HUES64 (cell line): ENCODE data around the gene MORC1.
"Not testable (repeated sequence)": the region's sequence is repeated elsewhere in the genome, so short reads cannot be mapped to it uniquely, and the experiment has no call there.

Experiments used
- H3K27ac ChIP-seq: 2 replicates; pipeline ENCODE4 v1.7.0; 2013; ENCODE audit warnings: low read depth, low read length, inconsistent platforms
- H3K27me3 ChIP-seq: 2 replicates; pipeline ENCODE4 v1.6.1; 2013; ENCODE audit warnings: mild to moderate bottlenecking, low read length; ENCODE audit not compliant: insufficient read depth
- H3K36me3 ChIP-seq: 2 replicates; pipeline ENCODE4 v1.6.1; 2013; ENCODE audit warnings: mild to moderate bottlenecking, low read length; ENCODE audit not compliant: insufficient read depth
- H3K4me1 ChIP-seq: 2 replicates; pipeline ENCODE4 v1.6.1; 2013; ENCODE audit warnings: mild to moderate bottlenecking, low read length, moderate library complexity; ENCODE audit not compliant: insufficient read depth
- H3K4me3 ChIP-seq: 2 replicates; pipeline ENCODE4 v1.5.1; 2013; ENCODE audit warnings: mild to moderate bottlenecking, low read length, moderate library complexity
- H3K9ac ChIP-seq: 2 replicates; pipeline ENCODE4 v1.6.1; 2013; ENCODE audit warnings: mild to moderate bottlenecking, low read depth, low read length
- H3K9me3 ChIP-seq: 2 replicates; pipeline ENCODE4 v1.6.1; 2013; ENCODE audit warnings: low read depth, low read length; ENCODE audit not compliant: insufficient read depth
- WGBS: fragments of 150-250, 120-280 bp; methylation state at CpG from one replicate; pipeline ENCODE4 v1.1.7; 2013; ENCODE audit warnings: missing lambda C conversion rate; 5-methylcytosine and 5-hydroxymethylcytosine counted together

The MORC1 gene

DNA sequence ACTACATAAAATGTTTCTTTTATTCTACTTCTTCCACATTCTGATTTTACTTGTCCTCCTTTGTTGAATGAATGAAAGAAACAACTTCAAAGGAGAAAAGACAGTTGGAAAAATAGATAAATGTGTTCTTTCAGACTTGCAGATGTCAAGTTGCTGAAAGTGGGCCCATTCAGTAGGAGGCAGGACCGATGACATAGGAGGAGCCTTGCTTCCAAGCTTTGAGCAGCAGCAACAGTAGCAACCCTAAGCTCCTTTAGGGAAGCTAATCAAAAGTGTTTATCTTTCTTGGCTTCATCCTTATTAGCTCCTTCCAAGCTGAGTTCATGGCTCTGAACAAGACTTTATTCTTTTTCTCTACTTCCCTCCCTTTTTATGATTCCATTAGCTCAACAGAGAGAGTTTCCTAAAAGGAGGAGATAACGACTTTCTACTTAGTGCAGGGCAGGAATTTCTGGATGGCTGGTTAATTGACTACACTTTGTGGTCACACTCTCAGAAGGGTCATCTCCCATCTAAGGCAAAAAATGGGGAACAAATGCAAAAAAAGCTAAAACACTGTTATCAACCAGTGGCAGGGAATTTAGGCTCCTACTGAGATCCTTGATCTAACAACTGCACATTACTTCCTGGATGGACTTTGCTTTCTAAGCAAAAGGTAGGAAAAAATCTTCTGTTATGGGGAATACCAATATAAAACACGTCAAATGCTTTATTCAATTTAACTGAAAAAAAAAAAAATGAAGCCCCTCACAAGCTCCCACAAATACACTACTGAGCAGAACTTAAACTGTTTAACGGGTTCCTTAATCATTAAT lies 4.8 kb downstream of the MORC1 start:
- no peaks in the 10 kb centered on the region for H3K9me3 ChIP-seq
- no peak overlapping the region for H3K9ac ChIP-seq
- H3K36me3 ChIP-seq, result no peaks in the 10 kb centered on the region
- no peaks in the 10 kb centered on the region for H3K4me1 ChIP-seq
- no peak overlapping the region for H3K27ac ChIP-seq
- no peak overlapping the region for H3K4me3 ChIP-seq
- WGBS, result 91% methylated on average over 4 of the region's 4 CpGs
- no peaks in the 10 kb centered on the region for H3K27me3 ChIP-seq

DNA sequence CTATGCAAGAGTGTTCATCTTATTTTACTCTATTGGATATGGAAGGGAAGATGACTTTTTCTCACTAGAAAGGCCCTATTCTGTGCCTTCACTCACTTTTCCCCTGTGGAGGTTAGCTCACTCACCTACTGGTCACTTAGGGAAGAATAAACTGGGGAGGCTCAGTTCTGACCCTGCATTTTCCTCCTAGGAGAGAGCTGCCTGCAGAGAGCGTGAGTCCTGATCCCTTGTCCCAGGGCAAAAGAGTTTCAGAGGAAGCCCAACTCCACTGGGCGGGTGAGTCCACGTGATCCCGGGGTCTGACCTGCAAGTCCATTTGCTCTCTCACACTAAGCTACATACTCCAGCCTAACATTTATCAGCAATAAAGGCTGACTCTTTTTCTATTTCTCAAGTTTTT lies 8.4 kb downstream of the MORC1 start:
- Histone ChIP-seq H3K4me3 (no peak overlapping the region), H3K4me1 (no peaks in the 10 kb centered on the region), H3K36me3 (no peaks in the 10 kb centered on the region), H3K9ac (no peak overlapping the region), H3K27me3 (no peaks in the 10 kb centered on the region), H3K9me3 (no peaks in the 10 kb centered on the region), H3K27ac (no peak overlapping the region)
- 88% methylated on average over 4 of the region's 4 CpGs for WGBS

- H3K9ac ChIP-seq, result no peak overlapping the region
- WGBS, result 65% methylated on average over 5 of the region's 5 CpGs
- H3K27ac ChIP-seq, result no peak overlapping the region
- H3K36me3 ChIP-seq, result no peaks in the 10 kb centered on the region
- H3K9me3 ChIP-seq, result no peaks in the 10 kb centered on the region
- no peak overlapping the region for H3K4me3 ChIP-seq
- 0 out of 2 replicates have a peak, but pooled peaks cover 2% of the 10 kb centered on the region for H3K4me1 ChIP-seq
- no peaks in the 10 kb centered on the region for H3K27me3 ChIP-seq
These were observed 19.8 kb downstream of the MORC1 start for GRCh38 chr3:109098079-109098644.

DNA sequence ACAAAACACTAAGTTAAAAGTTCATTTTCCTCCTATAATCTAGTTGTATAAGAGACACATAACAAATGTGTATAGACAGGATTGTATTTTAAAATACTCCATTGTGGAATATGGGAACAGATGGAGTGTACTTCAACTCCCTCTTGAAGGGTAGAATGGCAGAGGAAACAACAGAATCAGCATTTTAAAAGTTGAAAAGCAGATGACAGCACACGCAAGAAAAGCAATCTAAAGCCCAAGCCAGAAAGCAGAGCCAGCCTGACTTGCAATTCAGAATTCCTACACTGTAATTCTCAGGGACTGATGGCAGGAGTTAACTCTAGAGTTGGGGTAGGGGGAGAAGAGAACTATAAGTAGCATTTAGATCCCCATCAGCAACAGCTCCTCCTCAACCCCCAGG lies 22.8 kb downstream of the MORC1 start:
- 79% methylated on average over 1 of the region's 1 CpG for WGBS

GRCh38 chr3:109093561-109093960 lies 24.4 kb downstream of the MORC1 start:
- H3K4me1 ChIP-seq, result no peaks in the 10 kb centered on the region
- H3K27ac ChIP-seq, result no peak overlapping the region
- no peaks in the 10 kb centered on the region for H3K36me3 ChIP-seq
- no peak overlapping the region for H3K4me3 ChIP-seq
- no peaks in the 10 kb centered on the region for H3K9me3 ChIP-seq
- H3K27me3 ChIP-seq, result no peaks in the 10 kb centered on the region
- H3K9ac ChIP-seq, result no peak overlapping the region

More for the DNA sequence above, 22.8 kb downstream of the MORC1 start:
- Histone ChIP-seq H3K9me3 (no peaks in the 10 kb centered on the region), H3K36me3 (no peaks in the 10 kb centered on the region), H3K4me3 (no peak overlapping the region), H3K4me1 (no peaks in the 10 kb centered on the region), H3K9ac (no peak overlapping the region), H3K27me3 (no peaks in the 10 kb centered on the region), H3K27ac (no peak overlapping the region)

DNA sequence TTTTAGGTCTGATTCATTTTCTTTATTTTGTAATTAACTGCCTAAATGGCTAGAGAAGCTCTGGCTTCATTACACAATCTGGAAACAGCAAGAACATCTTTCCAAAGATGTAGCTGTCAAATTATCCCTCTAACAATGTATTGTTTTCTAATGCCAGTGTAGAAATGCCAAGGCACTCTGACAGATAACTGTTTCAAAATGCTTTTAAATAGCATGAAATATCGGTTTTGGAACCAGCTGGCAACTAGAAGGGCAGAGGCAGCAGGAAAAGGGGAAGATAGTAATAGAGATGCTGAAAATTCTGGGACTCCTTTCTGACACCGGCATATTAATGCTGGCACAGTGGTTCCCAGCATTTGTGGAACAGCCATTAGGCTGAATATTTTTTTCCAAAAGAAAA lies 26.1 kb downstream of the MORC1 start:
- no peak overlapping the region for H3K4me3 ChIP-seq
- H3K27ac ChIP-seq, result no peak overlapping the region

DNA sequence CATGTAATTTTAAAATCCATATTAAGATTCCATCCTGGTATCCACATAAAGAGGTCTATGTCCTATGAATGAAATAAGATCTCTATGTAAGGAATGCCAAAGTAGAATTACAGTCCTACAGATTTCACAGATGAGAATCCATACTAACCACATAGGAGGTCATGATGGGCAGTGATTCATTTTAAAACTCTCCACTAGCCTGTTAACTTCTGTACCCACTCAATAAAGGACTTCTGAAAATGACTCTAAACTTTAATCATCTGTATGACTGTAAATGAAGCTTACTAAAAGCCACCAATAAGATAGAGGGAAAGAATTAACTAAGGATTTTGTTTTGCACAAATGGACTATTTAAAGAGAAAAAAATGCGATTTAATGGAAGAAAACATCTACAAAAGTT lies 28.7 kb downstream of the MORC1 start:
- no peaks in the 10 kb centered on the region for H3K36me3 ChIP-seq
- no peak overlapping the region for H3K4me3 ChIP-seq
- H3K27me3 ChIP-seq, result no peaks in the 10 kb centered on the region
- WGBS, result no CpG with 5 or more reads among the region's 1 CpG
- H3K4me1 ChIP-seq, result no peaks in the 10 kb centered on the region
- H3K27ac ChIP-seq, result no peak overlapping the region
- no peak overlapping the region for H3K9ac ChIP-seq
- no peaks in the 10 kb centered on the region for H3K9me3 ChIP-seq

More for the DNA sequence above, 26.1 kb downstream of the MORC1 start:
- Histone ChIP-seq H3K9me3 (no peaks in the 10 kb centered on the region), H3K36me3 (no peaks in the 10 kb centered on the region), H3K4me1 (no peaks in the 10 kb centered on the region), H3K27me3 (no peaks in the 10 kb centered on the region), H3K9ac (no peak overlapping the region)
- 48% methylated on average over 2 of the region's 2 CpGs for WGBS

DNA sequence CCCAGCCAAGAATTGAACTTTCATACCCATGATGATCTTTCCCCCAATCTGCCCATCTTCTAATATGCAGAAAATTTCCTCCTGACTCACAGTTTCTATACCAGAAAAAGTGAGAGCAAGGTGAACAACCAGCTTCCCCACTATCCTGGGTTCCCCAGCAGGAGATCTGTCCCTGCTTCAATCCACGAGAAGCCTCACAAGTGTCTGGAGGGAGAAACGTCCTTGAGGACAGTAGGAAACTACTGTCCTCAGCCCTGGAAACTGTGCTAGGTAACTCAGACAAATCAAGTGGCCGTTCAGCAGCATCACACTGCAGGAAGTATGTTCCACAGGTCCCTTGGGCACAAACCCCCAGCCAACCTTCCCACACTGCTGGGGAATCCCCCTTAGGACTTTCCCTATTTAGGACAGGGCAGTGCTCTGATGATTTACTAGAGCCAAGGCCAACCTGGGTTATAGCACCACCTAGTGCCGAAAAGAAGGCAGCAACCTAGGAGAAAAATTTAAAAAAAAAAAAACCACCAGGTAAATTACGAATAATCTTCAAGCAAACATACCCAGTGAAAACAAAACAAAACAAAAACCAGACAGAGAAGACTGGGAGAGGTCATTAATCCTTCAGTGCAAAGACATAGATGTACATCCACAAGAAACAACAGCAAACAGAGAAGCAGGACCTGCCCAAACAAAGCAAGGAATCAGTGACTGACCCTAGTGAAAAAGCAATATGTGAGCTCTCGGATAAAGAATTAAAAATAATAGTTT lies 36.0 kb downstream of the MORC1 start:
- WGBS, result 52% methylated on average over 6 of the region's 6 CpGs
- Histone ChIP-seq H3K36me3 (no peaks in the 10 kb centered on the region), H3K4me1 (no peaks in the 10 kb centered on the region), H3K27ac (no peak overlapping the region), H3K9ac (no peak overlapping the region), H3K27me3 (no peaks in the 10 kb centered on the region), H3K4me3 (no peak overlapping the region), H3K9me3 (no peaks in the 10 kb centered on the region)

- 93% methylated on average over 1 of the region's 1 CpG for WGBS
- not testable (repeated sequence) for H3K9ac ChIP-seq, H3K27ac ChIP-seq, H3K9me3 ChIP-seq, H3K4me3 ChIP-seq, H3K36me3 ChIP-seq, H3K4me1 ChIP-seq, H3K27me3 ChIP-seq
These were observed 37.8 kb downstream of the MORC1 start for GRCh38 chr3:109080090-109080489.

GRCh38 chr3:109073116-109073515 lies 44.8 kb downstream of the MORC1 start:
- Histone ChIP-seq H3K27ac (no peak overlapping the region), H3K4me1 (no peaks in the 10 kb centered on the region; the same call in 1 of the 2 replicates), H3K27me3 (no peaks in the 10 kb centered on the region), H3K36me3 (no peaks in the 10 kb centered on the region), H3K9me3 (no peaks in the 10 kb centered on the region), H3K4me3 (no peak overlapping the region), H3K9ac (no peak overlapping the region)
- WGBS, result 89% methylated on average over 1 of the region's 1 CpG

DNA sequence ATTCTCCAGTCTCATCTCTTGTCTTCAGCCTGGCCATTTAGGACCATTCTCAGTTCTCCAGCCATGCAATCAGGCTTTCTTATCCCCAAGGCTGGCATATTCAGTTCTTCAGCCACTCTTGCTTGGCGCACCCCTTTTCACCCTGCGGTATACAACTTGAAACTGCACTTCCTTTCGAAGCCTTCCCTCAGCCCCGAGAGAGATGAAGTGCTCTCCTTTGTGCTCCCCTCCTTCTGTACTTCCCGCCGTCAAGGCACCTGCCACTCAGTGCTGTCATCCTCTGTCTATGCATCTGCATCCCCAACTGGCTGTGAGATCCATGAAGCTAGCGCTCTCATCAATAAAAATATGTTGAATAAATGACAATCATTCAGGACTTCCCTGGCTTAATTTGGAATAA lies 45.7 kb downstream of the MORC1 start:
- no peaks in the 10 kb centered on the region for H3K36me3 ChIP-seq
- no peak overlapping the region for H3K4me3 ChIP-seq
- 81% methylated on average over 7 of the region's 7 CpGs for WGBS
- H3K27me3 ChIP-seq, result no peaks in the 10 kb centered on the region
- H3K4me1 ChIP-seq, result no peaks in the 10 kb centered on the region; the same call in 1 of the 2 replicates
- H3K9me3 ChIP-seq, result no peaks in the 10 kb centered on the region
- no peak overlapping the region for H3K9ac ChIP-seq
- H3K27ac ChIP-seq, result no peak overlapping the region
